Right atrium auricular region (tissue), 2 donors: ENCODE results near the gene TUBB1. TPM values are rescaled to one million over a fixed set of nuclear protein-coding genes. Genes with fewer than 3 reads are reported as not detected.
A peak's percentile ranks its signal among the peaks of the same experiment; 100 is the strongest.

Experiments used
- DNase-seq: peaks from one replicate; pipeline ENCODE4 v3.0.0-alpha.2; 2019; ENCODE audit warnings: low spot score
- H3K27ac ChIP-seq, 2 donors: fragments of 200-600 bp; sonication (generic); 1 replicate in 1 of 2; 2 replicates in 1 of 2; pipeline ENCODE4 v1.5.1; 2016 to 2019
- H3K27me3 ChIP-seq, 2 donors: fragments of 200-600 bp; sonication (generic); one replicate each; pipeline versions ENCODE4 v1.5.1 to v1.6.0; 2017 to 2019
- H3K36me3 ChIP-seq: fragments of 200-600 bp; sonication (generic); one replicate; pipeline ENCODE4 v1.5.1; 2016
- H3K4me1 ChIP-seq, 2 donors: fragments of 200-600 bp; sonication (generic); one replicate each; pipeline versions ENCODE4 v1.5.1 to v1.6.0; 2017 to 2019
- H3K4me3 ChIP-seq, 2 donors: fragments of 200-600 bp; sonication (generic); 1 replicate in 1 of 2; 2 replicates in 1 of 2; pipeline ENCODE4 v1.5.1; 2017 to 2019; ENCODE audit warnings: mild to moderate bottlenecking in 1 of 2, moderate library complexity in 1 of 2
- H3K9me3 ChIP-seq, 2 donors: fragments of 200-600 bp; sonication (generic); one replicate each; pipeline ENCODE4 v1.5.1; 2019
- total RNA-seq, 2 donors: library from RNA; depleted of rRNA; stranded (reverse); fragments of >200 nt; gene quantifications; one replicate each; pipeline ENCODE4 v1.1.0, GENCODE V29; 2016
- TF ChIP-seq, protein P1 (sequence below), 2 donors: fragments of 200-600 bp; sonication (generic); IDR thresholded peaks; one replicate each; pipeline ENCODE4 v1.5.1; 2019; ENCODE audit warnings: antibody characterized with exemption in 2 of 2

Gene TUBB1
- total RNA-seq, 2 donors from 2014 or later, result 0.19 to 0.35 TPM

DNA sequence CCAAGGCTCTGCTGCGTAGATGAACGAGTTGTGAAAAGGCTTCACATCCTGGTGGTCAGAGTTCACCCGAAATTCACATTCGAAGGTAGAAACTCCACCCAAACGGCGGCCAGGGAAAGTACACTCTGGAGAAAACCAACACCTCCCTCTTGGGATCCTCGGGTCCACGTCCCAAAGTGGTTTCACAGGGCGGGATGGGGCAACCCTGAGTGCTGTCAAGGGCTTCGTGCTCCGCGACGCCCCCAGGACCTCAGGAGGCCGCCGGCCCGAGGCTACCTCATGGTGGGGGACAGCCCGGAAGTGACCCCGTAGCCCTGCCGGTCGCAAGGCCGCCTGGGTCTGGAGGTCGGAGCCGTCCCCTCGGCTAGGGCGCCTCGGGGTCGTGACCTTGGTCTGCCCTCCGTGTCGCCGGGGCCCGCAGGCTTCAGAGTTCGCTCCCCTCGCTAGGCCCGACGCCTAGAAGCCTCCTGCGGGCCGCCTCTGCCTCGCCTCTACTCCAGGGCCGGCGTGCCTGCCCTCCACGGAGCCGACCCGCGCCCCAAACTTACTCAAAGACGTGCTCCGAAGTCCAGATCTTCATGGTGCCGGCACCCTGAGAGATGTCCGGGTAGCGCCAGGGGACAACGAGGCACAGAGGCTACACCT lies 23.0 kb downstream of the TUBB1 start, which contains the start of gene PRELID3B:
PRELID3B (minus strand) TSS at position 636 of the 645 bp plus-strand sequence; CDS start at position 580, 56 bp downstream.
- H3K27ac ChIP-seq, result peak within 1 kb of the TSS; percentile 89 to 93
- TF ChIP-seq, protein P1, sequence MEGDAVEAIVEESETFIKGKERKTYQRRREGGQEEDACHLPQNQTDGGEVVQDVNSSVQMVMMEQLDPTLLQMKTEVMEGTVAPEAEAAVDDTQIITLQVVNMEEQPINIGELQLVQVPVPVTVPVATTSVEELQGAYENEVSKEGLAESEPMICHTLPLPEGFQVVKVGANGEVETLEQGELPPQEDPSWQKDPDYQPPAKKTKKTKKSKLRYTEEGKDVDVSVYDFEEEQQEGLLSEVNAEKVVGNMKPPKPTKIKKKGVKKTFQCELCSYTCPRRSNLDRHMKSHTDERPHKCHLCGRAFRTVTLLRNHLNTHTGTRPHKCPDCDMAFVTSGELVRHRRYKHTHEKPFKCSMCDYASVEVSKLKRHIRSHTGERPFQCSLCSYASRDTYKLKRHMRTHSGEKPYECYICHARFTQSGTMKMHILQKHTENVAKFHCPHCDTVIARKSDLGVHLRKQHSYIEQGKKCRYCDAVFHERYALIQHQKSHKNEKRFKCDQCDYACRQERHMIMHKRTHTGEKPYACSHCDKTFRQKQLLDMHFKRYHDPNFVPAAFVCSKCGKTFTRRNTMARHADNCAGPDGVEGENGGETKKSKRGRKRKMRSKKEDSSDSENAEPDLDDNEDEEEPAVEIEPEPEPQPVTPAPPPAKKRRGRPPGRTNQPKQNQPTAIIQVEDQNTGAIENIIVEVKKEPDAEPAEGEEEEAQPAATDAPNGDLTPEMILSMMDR (IDR thresholded peaks at IDR 0.05), result peak in 1 of 2 donors; percentile 15
- H3K36me3 ChIP-seq, result peaks cover 10% of the 10 kb centered on the region
- no peaks in the 10 kb centered on the region for H3K27me3 ChIP-seq
- DNase-seq, result no peak
- peaks cover 0 to 28% of the 10 kb centered on the region in 2 donors for H3K4me1 ChIP-seq
- H3K9me3 ChIP-seq, result no peaks in the 10 kb centered on the region
- peak within 1 kb of the TSS; percentile 89 to 90 for H3K4me3 ChIP-seq

DNA sequence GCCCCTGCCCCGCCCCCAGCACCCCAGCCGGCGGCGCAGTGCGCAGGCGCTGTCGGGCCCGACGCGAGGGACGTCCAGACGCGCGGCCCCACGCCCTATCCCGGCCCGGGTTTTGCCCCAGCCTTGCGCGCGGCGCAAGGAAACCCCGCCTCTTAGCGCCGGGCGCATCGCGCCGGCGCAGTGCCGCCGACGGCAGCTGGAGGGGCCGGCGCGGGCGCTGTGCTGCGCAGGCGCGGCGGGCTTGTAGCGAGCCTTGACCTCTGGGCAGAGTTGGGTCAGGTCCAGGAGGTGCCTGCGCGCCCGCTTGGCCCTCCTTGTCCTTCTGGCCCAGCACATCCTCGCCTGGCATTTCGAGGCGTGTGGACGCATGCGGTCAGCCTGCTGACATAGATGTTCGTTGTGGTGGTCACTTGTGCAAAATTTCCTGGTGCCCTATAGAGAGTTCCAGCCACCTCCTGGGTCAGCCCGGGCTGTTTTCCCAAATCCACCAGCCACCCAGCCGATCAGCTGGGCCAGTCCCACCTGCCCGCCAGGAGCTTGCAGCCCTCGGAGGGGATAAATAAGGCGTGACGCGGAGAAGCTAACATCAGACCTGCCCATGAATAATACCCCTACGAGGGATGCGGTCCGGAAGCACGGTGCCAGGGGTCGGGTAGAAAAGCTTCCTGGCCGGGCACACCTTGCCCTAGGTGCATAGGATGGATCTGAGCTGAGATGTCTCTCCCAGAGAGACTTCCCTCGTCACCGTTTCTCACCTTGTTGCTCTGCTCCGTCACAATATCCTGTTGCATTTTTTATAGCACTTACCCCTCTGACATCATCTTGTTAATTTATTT lies 23.8 kb downstream of the TUBB1 start:
- Histone ChIP-seq H3K27ac (peak overlapping the region; percentile 89 to 93), H3K27me3 (no peaks in the 10 kb centered on the region), H3K36me3 (peaks cover 3% of the 10 kb centered on the region), H3K9me3 (no peaks in the 10 kb centered on the region), H3K4me1 (peaks cover 0 to 28% of the 10 kb centered on the region in 2 donors), H3K4me3 (peak overlapping the region; percentile 89 to 90)
- TF ChIP-seq, protein P1 (IDR thresholded peaks at IDR 0.05), result no peak
- peak; percentile 89 for DNase-seq

DNA sequence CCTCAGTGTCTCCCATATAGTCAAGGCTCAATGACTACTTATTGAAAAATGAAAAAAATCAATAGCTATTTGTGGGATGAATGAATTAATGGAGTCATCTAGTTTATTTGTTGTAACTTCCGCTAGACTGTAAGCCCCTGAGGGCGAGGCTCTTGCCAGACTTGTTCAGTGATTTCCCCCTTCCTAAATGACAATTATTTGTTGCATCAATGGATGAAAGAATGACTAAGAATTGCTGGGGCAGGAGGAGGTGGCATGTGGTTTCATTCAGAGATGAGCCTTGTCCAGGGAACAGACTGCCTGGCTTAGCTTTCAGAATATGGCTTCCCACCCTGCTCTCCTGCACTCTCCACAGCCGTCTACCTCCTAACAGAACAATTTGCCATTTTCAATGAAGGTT lies 24.5 kb downstream of the TUBB1 start:
- H3K4me1 ChIP-seq, result peaks cover 0 to 28% of the 10 kb centered on the region in 2 donors
- H3K9me3 ChIP-seq, result no peaks in the 10 kb centered on the region
- peak overlapping the region; percentile 2 to 93 for H3K27ac ChIP-seq
- TF ChIP-seq, protein P1 (IDR thresholded peaks at IDR 0.05), result no peak
- H3K36me3 ChIP-seq, result no peaks in the 10 kb centered on the region
- no peak for DNase-seq
- no peaks in the 10 kb centered on the region for H3K27me3 ChIP-seq
- no peak overlapping the region for H3K4me3 ChIP-seq

DNA sequence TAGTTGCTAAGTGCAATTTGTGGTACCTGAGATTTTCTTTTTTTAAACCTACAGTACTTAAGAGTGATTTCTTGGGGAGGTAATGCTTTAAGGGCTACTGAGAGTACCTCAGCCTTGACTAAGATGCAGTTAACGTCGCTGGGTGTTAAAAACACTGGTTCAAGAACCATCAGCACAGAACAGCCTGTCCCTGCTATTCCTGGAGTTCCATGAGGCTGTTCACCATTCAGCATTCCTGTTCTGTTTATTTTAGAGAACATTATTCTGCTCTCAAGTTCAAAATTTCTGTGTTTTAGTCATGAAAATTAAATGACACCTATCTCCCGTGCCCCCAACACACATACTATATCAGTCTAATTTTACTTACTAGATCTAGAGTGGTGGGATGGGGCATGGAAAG lies 25.1 kb downstream of the TUBB1 start:
- Histone ChIP-seq H3K4me1 (peaks cover 0 to 28% of the 10 kb centered on the region in 2 donors), H3K27me3 (no peaks in the 10 kb centered on the region), H3K9me3 (no peaks in the 10 kb centered on the region), H3K36me3 (no peaks in the 10 kb centered on the region), H3K27ac (peak overlapping the region in 1 of 2 donors; percentile 93), H3K4me3 (no peak overlapping the region)
- DNase-seq, result no peak
- TF ChIP-seq, protein P1 (IDR thresholded peaks at IDR 0.05), result no peak

DNA sequence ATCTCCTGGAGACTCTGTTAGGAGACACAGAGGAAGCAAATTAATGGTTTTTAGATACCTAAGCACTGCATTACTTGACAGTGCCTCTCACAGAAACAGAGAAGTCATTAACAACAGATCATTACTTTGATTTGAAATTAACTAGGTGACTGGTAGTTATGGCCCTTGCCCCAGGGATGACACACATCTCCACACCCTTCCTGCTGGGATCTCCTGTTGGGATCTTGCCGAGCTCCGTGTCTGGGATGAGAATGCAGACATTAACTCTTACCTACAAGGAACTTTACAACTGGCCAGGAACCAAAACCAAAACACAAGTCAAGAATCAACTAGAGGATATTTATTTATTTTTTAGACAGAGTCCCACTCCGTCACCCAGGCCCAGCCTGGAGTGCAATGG lies 25.6 kb downstream of the TUBB1 start:
- H3K4me3 ChIP-seq, result no peak overlapping the region
- peaks cover 0 to 28% of the 10 kb centered on the region in 2 donors for H3K4me1 ChIP-seq
- H3K9me3 ChIP-seq, result no peaks in the 10 kb centered on the region
- H3K27ac ChIP-seq, result peak overlapping the region in 1 of 2 donors; percentile 93
- TF ChIP-seq, protein P1 (IDR thresholded peaks at IDR 0.05), result no peak
- H3K36me3 ChIP-seq, result no peaks in the 10 kb centered on the region
- DNase-seq, result no peak
- no peaks in the 10 kb centered on the region for H3K27me3 ChIP-seq
